Measurements from ENCODE around the gene ARHGEF10L.

ARHGEF10L gene

GRCh38 chr1:17594690-17595601 lies 55.4 kb downstream of the ARHGEF10L start:
- no peak overlapping the region for H3K9ac ChIP-seq (ENCODE audit: low read depth, low read length)

GRCh38 chr1:17595602-17595925 lies 56.1 kb downstream of the ARHGEF10L start:
- Histone ChIP-seq H3K36me3 (ENCODE audit: insufficient read depth, low read length) (no peaks in the 10 kb centered on the region), H3K27me3 (ENCODE audit: insufficient read depth, low read length, poor library complexity) (peaks cover 3% of the 10 kb centered on the region), H3K27ac (ENCODE audit: low read length) (no peak overlapping the region), H3K9ac (ENCODE audit: low read depth, low read length) (no peak overlapping the region), H2AFZ (ENCODE audit: low read depth, low read length) (no peak overlapping the region), H3K79me2 (ENCODE audit: insufficient read depth, low read length) (no peaks in the 10 kb centered on the region), H3K4me3 (ENCODE audit: low read depth in 1 of 2, low read length in 2 of 2) (no peak overlapping the region), H4K20me1 (ENCODE audit: insufficient read depth, low read length) (no peaks in the 10 kb centered on the region), H3K9me3 (ENCODE audit: insufficient read depth, low read length, severe bottlenecking) (no peaks in the 10 kb centered on the region), H3K4me1 (ENCODE audit: insufficient read depth, low read length) (no peaks in the 10 kb centered on the region), H3K4me2 (ENCODE audit: insufficient read depth, low read length) (no peak overlapping the region)
- TF ChIP-seq CTCF (IDR thresholded peaks at IDR 0.05; ENCODE audit: borderline replicate concordance, extremely low read depth, low read length, poor library complexity, severe bottlenecking) (no peak), EZH2 (IDR thresholded peaks at IDR 0.05; ENCODE audit: borderline replicate concordance, low read depth, low read length, severe bottlenecking) (no peak)
- no peak for DNase-seq
- no peak for ATAC-seq (ENCODE audit: insufficient read depth, low read depth)

More at GRCh38 chr1:17594690-17595601, 55.4 kb downstream of the ARHGEF10L start:
- no peak overlapping the region for H3K4me3 ChIP-seq (ENCODE audit: low read depth in 1 of 2, low read length in 2 of 2)
- H3K36me3 ChIP-seq (ENCODE audit: insufficient read depth, low read length), result no peaks in the 10 kb centered on the region
- H4K20me1 ChIP-seq (ENCODE audit: insufficient read depth, low read length), result no peaks in the 10 kb centered on the region
- ATAC-seq (ENCODE audit: insufficient read depth, low read depth) (no peak), DNase-seq (no peak)
- peaks cover 3% of the 10 kb centered on the region for H3K27me3 ChIP-seq (ENCODE audit: insufficient read depth, low read length, poor library complexity)
- H3K4me1 ChIP-seq (ENCODE audit: insufficient read depth, low read length), result no peaks in the 10 kb centered on the region
- H2AFZ ChIP-seq (ENCODE audit: low read depth, low read length), result no peak overlapping the region
- H3K9me3 ChIP-seq (ENCODE audit: insufficient read depth, low read length, severe bottlenecking), result no peaks in the 10 kb centered on the region
- H3K4me2 ChIP-seq (ENCODE audit: insufficient read depth, low read length), result no peak overlapping the region
- TF ChIP-seq CTCF (IDR thresholded peaks at IDR 0.05; ENCODE audit: borderline replicate concordance, extremely low read depth, low read length, poor library complexity, severe bottlenecking) (no peak), EZH2 (IDR thresholded peaks at IDR 0.05; ENCODE audit: borderline replicate concordance, low read depth, low read length, severe bottlenecking) (no peak)
- no peaks in the 10 kb centered on the region for H3K79me2 ChIP-seq (ENCODE audit: insufficient read depth, low read length)
- H3K27ac ChIP-seq (ENCODE audit: low read length), result no peak overlapping the region

DNA sequence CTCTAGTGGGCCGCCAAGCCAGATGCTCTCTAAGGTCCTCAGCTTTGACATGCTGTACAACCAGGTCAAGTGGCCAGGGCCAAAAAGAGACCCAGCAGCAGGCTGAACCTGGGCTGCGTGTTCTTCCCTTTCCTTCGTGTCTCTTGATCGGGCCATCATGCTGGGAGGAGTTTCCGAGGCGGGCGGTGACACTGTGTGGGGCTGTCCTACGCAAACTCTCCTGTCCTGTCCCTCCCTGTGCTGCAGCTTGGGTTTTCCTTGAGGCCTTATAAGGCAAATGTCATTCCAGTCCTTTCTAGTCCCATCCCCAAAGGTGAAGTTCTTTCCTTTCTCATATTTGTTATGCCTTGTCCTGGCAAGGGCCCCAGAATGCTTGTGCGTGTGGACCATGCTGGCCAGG lies 56.7 kb downstream of the ARHGEF10L start:
- H3K79me2 ChIP-seq (ENCODE audit: insufficient read depth, low read length), result no peaks in the 10 kb centered on the region
- no peak overlapping the region for H3K9ac ChIP-seq (ENCODE audit: low read depth, low read length)
- no peaks in the 10 kb centered on the region for H3K4me1 ChIP-seq (ENCODE audit: insufficient read depth, low read length)
- H3K9me3 ChIP-seq (ENCODE audit: insufficient read depth, low read length, severe bottlenecking), result no peaks in the 10 kb centered on the region
- no peaks in the 10 kb centered on the region for H4K20me1 ChIP-seq (ENCODE audit: insufficient read depth, low read length)
- H3K36me3 ChIP-seq (ENCODE audit: insufficient read depth, low read length), result no peaks in the 10 kb centered on the region
- H3K4me3 ChIP-seq (ENCODE audit: low read depth in 1 of 2, low read length in 2 of 2), result no peak overlapping the region
- peaks cover 3% of the 10 kb centered on the region for H3K27me3 ChIP-seq (ENCODE audit: insufficient read depth, low read length, poor library complexity)
- no peak overlapping the region for H3K4me2 ChIP-seq (ENCODE audit: insufficient read depth, low read length)
- H2AFZ ChIP-seq (ENCODE audit: low read depth, low read length), result no peak overlapping the region
- ATAC-seq (ENCODE audit: insufficient read depth, low read depth), result no peak
- TF ChIP-seq EZH2 (IDR thresholded peaks at IDR 0.05; ENCODE audit: borderline replicate concordance, low read depth, low read length, severe bottlenecking), result no peak
- TF ChIP-seq CTCF (IDR thresholded peaks at IDR 0.05; ENCODE audit: borderline replicate concordance, extremely low read depth, low read length, poor library complexity, severe bottlenecking), result no peak
- H3K27ac ChIP-seq (ENCODE audit: low read length), result no peak overlapping the region
- DNase-seq, result no peak
